GM19468 (cell line): Measurements from ENCODE around the gene SNX25.
"Not testable (repeated sequence)": the region's sequence is repeated elsewhere in the genome, so short reads cannot be mapped to it uniquely, and the experiment has no call there.

Experiments
- ATAC-seq: cut with Tn5 transposase; IDR thresholded peaks from one replicate; pipeline ENCODE4 v1.9.1; 2021; ENCODE audit warnings: mild to moderate bottlenecking, moderate library complexity, moderate number of reproducible peaks; ENCODE audit not compliant: unreplicated experiment; ENCODE audit errors: extremely low read depth

Gene SNX25

DNA sequence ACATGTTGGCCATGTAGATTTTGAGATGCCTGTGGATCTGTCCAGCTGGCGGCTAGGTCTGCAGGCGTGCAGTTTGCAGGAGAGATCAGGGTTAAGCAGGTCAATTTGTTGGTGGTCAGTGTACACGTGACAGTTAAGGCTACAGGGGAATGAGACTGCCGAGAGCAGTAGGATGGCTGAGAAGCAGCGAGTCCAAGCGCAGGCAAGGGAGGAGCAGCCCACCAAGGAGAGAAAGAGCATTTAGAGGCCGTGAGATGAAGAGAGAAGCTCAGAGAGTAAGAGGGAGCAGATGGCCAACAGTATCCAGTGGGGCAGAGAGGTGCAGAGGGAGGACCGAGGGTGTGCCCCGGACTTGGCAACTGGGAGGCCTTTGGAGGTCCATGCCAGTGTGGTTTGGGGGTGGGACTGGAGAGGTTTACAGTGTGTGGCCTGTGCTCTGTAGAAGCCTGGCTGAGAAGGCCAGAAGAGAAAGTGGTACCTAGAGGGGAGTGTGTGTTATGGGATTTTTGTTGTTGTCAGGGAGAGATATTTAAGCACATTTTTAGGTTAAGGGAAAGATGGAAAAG is 18.4 kb downstream of the SNX25 start:
- ATAC-seq, result no peak

DNA sequence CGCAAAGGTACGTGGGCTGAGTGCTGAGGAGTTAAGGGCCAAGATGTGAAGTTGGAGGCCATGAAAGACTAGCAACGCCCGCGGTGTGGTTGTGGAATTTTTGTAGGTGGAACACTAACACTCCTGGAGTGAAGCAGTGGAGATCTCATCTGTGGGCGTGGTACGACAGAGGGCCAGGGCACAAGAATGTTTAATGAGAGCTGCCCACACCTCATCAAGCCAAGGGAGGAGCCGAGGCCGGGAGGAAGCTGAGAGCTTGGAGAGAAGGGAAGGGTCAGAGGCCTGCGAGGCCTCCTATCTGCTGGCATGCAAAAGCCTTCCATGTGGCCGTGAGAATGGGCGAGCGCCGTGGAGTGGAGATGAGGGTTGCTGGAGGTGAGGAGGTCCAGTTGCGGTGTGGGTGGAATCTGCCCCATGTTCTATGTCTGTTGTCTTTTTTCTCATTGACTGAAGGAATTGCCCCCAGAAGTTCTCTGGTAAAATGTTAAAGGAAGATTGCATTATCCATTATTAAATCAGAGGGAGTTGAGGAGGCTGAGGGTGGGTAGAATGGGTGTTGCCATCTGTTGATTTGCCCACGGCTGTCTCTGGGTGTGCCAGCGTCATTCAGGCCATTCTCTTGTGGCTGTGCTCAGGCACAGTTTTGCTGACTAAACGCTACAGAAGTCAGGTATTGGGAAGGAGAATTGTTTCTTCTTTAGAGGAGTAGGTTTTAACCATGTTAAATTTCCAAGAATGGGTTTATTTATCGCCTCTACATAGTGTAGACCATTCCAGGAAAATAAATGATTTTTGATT is 19.8 kb downstream of the SNX25 start:
- no peak for ATAC-seq

DNA sequence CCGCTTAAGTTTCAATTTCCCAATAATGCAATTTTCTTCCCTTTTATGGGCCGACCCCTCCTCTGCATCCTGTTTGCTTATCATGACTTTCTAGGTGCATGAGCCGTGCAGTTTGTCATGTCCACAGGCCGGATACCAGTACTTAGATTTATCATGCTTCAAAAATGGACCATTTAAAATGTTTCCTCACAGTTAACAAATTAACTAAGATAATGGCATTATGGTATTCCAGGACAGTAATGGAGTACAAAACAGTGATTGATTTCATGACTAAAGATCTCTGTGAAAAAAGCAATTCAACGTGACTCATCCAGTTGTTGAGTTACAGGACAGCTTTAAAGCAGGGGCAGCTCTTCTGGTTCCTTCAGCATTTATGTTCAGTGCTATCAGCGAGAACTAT is 23.0 kb downstream of the SNX25 start:
- no peak for ATAC-seq

DNA sequence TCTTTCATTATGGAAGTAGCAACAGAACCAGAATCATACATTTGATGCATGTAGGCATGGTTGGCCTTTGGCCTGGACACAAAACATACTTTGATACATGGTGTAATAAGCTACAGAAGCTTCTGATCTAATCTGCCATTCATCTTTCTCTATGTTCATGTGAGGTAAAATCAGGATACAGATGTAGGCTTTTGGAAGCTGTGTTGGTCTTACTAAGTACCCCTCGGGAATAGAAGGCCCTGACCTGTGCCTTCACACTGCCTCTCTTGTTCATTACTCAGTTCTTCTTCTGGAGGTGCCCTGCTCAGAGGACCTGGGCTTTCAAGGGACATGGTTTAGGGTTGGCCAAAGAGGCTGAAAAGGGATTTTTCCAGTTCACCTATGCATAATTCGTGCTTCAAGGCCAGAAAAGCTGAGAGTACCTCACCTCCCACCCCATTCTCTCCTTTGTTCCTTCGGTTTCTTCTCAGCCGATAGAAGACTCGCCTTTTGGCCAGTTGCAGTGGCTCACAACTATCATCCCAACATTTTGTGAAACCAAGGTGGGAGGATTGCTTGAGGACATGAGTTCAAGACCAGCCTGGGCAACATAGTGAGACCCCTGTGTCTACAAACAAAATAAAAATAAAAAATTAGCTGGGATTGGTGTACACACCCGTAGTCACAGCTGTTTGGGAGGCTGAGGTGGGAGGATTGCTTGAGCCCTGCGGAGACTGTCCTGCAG is 25.9 kb downstream of the SNX25 start:
- ATAC-seq, result no peak

DNA sequence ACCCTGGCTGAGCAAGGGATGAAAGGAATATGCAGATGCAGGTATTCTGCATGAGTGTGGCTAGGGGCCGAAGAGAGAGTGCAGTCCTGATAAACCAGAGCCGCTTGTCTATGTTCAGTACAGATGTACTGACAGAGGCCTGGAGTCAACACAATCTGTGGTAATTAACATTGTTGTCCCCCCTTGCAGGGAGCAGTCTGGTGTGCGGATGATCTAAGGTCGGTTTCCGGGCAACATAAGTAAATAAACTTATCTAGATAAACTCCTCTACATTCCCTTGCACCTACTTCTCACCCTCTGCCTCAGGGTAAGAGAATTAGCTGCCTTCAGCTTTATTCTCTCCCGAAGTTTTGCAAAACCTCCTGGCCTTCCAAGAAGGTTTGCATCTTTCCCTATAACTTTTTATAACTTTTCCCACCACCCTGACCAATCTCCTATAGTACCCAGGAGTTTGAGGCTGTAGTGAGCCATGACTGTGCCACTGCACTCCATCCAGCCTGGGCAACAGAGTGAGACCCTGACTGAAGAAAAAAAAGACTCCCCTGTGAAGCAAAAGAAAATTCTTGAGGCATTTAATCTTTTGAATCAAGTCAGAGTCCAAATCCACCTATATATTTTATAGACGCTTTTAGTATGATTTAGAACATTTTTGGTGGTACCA is 26.6 kb downstream of the SNX25 start:
- no peak for ATAC-seq

DNA sequence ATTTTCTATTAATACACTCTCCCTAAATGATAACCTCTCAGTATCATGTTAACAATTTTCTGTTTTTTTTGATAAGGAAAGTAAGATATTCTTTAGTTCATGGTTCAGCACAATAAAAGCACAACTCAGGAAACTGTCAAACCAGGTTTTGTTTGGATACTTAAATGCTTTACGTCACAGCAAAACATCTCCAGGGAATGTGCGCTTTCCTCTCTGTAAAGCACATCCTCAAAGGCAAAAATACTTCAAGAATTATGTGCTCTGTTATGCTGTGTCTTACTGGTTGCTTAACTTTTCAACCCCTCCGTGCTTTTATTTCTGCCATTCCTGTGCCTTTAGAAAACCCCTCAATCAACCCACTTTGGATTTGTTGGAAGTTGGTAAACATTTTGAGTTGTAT is 27.8 kb downstream of the SNX25 start:
- ATAC-seq, result no peak

DNA sequence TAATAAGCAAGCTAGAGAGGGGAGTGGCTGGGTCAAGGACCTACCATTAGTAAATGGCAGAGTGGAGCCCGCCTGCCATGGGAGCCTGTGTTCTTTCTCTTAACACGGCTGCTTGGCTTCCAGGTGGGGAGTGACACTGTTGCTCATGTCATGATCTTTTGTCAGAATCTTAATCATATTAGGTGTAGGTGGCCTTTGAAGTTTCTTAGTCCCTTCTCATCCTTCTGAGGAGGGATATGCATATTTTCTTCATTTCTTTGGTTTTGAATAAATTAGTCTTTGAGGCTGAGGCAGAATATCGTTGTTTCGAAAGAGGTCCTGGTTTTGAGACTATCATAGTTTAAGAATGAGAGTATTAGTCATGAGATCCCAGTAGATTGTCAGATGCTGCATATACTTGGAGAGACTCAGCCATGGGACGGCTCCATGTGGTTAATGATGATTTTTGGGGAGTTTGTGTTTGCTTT is 28.9 kb downstream of the SNX25 start:
- ATAC-seq, result no peak

DNA sequence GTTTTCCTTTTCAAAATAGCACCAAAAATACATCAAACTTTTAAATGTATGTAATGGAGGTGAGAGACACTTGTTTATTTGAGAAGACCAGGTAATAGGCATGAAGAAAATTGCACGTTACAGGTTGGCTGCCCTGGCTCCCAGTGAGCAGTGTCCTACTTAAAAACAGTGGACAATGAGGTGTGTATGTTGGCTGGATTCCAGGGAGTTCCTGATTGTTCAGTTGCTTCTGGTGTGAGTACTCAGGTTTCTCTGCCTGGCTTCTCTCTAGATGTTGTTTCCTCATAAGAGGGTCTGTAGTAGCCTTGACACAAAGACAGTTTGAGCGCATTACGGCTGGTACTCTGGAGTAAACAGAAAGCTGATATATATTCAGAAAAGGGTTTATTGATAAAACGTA is 29.4 kb downstream of the SNX25 start:
- ATAC-seq, result no peak

DNA sequence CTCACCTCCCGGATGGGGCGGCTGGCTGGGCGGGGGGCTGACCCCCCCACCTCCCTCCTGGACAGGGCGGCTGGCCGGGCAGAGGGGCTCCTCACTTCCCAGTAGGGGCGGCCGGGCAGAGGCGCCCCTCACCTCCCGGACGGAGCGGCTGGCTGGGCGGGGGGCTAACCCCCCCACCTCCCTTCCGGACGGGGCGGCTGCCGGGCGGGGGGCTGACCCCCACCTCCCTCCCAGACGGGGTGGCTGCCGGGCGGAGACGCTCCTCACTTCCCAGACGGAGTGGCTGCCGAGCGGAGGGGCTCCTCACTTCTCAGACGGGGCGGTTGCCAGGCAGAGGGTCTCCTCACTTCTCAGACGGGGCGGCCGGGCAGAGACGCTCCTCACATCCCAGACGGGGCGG is 31.1 kb downstream of the SNX25 start:
- ATAC-seq, result not testable (repeated sequence)

DNA sequence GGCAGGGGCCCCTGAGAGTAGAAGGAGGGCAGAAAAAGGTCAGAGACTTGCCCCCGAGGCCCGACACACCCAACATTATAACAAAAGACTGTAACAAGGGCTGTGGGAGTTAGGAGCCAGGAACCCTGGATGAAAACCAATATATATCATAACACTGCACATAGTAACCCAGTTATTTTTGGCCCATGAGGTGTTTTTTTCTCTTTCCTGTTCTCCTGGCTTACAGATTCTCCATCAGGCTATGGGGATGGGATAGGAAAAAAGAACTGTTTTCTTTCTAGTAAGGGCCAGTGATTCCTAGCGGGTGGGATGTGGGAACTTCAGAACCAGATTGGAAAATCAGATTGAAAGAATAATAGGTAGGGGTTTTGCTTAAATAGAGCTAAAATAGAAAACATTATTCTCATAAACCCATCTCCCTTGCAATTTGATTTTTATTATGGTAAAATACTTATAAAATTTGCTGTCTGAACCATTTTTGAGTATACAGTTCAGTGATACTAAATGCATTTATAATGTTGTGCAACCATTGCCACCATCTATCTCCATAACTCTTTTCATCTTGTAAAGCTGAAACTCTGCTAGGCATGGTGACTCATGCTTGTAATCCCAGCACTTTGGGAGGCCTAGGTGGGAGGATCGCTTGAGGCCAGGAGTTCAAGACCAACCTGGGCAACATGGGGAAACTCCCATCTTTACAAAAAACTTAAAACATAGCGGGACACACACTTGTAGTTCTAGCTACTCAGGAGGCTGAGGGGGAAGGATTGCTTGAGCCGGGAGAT is 33.5 kb downstream of the SNX25 start:
- ATAC-seq, result no peak

DNA sequence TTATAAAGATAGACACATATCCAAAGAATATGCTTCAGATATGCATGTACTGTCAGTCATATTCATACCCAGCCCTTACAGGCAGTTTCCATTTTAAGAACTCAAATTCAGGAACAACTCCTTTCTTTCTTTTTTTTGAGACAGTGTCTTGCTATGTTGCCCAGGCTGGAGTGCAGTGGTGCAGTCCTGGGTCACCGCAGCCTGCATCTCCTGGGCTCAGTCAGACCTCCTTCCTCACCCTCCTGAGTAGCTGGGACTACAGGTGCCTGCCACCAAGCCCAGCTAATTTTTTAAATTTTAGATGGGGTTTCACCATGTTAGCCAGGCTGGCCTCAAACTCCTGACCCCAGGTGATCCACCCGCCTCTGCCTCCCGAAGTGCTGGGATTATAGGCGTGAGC is 34.5 kb downstream of the SNX25 start:
- ATAC-seq, result no peak

DNA sequence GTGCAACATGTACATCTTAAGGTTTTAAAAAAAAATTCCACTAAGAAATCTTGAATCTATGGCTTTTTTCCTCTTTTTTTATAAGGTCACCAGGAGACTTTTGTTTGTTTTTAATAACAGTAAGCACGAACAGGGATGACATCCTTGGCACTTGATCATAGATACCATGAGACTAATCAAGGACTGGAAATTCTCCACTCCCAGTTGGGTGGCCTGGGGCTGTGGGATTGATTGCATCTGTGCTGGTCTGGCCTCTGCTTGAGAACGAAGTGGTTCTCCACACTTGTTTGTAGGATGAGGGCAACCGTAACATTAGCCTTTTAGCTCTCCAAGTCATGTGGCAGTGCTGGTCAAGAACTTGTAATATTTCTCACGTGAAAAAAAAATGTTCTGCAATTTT is 35.4 kb downstream of the SNX25 start:
- ATAC-seq, result no peak

DNA sequence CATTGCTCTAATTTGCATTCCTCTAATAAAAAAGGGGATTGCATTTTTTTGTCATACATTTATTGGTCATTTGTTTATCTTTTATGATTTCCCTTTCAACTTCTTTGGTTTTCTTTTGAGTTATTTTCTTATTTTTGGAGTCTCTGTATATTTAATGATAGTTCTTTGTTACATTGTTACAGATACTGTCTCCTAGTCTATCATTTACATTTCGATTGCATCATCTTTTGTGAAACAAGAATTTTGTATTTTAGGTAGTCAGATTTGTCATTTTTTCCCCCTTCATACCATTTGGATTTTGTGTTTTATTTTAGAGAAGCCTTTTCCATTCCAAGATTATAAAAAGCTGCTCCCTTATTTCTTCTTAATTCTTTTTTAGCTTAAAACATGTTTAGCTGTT is 37.1 kb downstream of the SNX25 start:
- ATAC-seq, result no peak

DNA sequence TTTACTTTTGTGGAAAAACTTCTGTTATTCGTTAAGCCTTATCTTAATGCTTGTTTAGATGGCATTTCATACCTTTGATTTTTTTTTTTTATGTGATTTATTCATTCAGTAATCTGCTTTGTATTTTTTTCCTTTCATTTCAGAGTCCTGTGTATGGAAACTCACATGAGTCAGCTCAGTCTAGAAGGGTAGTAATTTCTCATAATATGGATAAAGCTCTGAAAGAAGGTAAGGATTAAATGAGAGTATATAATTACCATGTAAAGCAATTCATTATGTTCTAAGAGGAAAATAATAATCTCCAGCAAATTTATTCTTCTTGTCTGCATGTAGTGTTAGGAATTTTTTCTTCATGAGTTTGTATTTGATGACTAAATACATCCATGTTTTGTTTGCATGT is 37.8 kb downstream of the SNX25 start:
- ATAC-seq, result no peak

DNA sequence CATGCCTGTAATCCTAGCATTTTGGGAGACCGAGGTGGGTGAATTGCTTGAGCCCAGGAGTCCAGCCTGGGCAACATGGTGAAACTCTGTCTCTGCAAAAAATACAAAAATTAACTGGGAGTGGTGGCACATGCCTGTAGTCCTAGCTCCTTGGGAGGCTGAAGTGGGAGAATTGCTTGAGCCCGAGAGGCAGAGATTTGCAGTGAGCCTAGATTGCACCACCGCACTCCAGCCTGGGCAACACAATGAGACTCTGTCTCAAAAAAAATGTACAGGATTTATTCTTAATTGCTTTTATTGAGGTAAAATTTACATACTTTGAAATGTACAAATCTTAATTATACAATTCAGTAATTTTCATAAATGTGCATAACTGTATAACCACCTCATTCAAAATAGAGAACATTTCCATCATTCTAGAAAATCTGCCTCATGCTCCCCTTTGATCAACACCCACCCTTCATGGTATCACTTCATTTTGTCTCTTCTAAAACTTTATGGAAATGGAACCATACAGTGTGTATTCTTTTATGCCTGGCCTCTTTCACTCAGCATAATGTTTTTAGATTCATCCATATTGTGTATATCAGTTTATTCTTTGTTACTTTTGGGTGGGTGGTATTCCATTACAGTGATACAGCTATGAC is 39.1 kb downstream of the SNX25 start:
- no peak for ATAC-seq

DNA sequence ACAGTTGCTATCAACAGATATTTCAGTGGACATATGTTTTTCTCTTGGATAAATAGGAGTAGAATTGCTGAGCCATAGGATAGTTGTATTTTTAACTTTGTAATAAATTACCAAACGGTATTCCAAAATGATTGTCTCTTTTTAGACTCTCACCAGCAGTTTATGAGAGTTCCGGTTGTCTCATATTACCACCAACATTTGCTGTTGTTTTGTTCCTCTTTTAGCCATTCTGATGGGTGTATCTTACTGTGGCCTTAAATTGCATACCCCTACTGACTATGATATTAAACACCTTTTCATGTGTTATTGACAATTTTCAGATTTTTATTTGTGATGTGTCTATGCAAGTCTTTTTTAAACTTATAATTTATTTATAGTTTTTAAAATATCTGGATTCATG is 39.7 kb downstream of the SNX25 start:
- ATAC-seq, result no peak

DNA sequence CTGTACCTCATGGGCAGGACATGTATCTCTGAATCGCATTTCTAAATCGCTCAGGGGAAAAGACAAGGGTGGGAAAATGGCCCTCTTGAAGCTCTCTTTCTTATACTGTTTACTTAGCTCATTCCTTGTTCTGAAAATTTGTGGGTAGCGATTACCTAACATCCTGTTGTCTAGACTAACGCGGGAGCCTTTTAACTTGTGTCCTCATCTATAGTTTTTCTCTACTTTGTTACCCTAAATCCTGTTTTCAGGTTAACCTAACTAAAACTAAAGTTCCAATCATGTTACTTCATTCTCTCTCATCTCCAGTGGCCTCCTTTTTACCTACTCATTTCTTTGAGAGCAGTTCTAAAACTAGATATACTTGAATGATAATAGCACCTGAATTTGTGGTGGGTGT is 45.0 kb downstream of the SNX25 start:
- no peak for ATAC-seq

DNA sequence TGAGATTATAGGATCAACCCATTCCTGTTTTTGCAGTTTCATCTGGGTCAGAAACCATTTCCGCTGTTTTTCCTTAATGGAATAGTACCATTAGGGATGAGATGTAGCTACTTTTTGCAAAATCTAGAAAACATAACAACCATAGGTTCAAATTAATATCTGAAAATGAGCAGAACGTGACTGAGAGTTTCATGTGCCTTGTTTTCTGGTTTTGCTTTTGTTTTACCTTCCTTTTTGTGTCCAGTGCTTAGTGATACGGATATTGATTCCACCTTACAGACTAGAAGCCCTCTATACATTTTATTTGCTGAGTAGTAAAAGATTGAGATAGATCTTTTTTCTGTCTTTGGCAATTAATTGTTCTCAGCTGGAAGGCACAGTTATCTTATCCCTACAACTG is 46.5 kb downstream of the SNX25 start:
- peak; percentile 47 for ATAC-seq

DNA sequence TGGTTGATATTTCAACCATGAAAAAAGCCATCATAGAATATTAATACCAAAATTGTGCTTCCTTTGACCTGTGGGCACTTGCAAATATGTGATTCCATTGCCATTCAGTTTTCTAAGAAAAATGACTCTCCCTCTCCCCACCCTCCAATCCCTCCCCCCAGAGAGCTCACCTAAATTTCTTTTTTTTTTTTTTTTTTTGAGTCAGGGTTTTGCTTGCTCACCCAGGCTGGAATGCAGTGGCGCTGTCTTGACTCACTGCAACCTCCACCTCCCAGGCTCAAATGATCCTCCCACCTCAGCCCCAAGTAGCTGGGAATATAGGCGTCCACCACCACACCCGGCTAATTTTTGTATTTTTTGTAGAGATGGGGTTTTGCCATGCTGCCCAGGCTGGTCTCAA is 47.0 kb downstream of the SNX25 start:
- ATAC-seq, result no peak

DNA sequence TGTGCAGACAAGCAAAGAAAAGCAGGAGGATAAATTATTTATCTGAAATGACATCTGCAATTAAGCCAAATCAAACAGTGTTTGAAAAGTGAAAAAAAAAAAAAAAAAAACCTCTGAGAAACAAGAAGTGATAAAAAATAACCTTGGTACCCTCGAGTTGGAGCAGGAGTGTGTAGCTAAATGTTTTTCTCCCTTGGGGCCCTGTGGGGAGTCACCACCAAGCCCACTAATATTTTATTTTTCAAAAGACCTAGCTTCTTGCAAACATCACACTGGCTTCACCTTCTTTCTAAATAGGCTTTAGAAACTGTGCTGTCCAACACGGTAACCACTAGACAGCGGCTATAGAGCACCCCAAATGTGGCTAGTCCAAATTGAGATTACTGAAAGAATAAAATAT is 47.7 kb downstream of the SNX25 start:
- no peak for ATAC-seq
